Measurements from ENCODE around the gene POFUT2.

GRCh38 chr21:45251635-45252447 is 35.9 kb downstream of the POFUT2 start:
- TF ChIP-seq CTCF (IDR thresholded peaks at IDR 0.05) (no peak), POLR2A (IDR thresholded peaks at IDR 0.05) (no peak), EP300 (IDR thresholded peaks at IDR 0.05) (no peak)

Measured in ovary (tissue), 3 donors.